Keratinocyte (primary cell): ENCODE results near the gene PLA2G4C.

Experiments
- EZH2 ChIP-seq: IDR thresholded peaks from one replicate; pipeline ENCODE4 v1.6.1; 2012; ENCODE audit warnings: inconsistent platforms, mild to moderate bottlenecking, low read length, moderate library complexity
- TF ChIP-seq, protein P1 (sequence below), 3 experiments: IDR thresholded peaks in 1 of 3; conservative IDR thresholded peaks in 1 of 3; optimal IDR thresholded peaks in 1 of 3; 2 replicates in 2 of 3; 3 replicates in 1 of 3; pipeline versions ENCODE3 to v1.5.1; 2011; ENCODE audit warnings: low read length in 3 of 3, mild to moderate bottlenecking in 3 of 3, moderate library complexity in 2 of 3, control low read depth in 1 of 3, inconsistent platforms in 1 of 3; ENCODE audit not compliant: insufficient read depth in 2 of 3; ENCODE audit errors: extremely low read depth in 1 of 3

DNA sequence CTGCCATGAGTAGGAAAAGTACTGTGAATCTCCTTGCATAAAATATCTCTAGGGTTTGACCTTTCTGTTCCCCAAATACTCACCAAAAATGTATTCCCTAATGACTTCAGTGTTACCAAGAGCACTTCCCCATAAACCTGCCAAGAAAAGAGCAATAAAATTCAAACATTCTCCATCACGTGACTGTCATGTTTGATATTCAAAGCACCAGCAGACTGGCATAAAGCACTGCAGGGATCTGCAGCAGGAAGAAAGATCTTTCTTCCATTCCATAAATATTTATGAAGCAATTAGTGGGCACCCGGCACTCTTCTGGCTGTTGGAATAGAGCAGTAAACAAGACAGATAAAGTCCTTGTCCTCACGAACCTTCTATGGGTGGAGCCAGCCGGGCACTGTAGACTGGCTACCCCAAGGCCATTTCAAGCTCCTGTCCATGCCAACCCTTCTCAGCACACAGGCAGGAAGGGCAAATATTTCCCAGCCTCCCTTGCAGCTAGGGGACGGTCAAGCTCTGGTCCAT, 20.3 kb downstream of the PLA2G4C start:
- TF ChIP-seq, protein P1, sequence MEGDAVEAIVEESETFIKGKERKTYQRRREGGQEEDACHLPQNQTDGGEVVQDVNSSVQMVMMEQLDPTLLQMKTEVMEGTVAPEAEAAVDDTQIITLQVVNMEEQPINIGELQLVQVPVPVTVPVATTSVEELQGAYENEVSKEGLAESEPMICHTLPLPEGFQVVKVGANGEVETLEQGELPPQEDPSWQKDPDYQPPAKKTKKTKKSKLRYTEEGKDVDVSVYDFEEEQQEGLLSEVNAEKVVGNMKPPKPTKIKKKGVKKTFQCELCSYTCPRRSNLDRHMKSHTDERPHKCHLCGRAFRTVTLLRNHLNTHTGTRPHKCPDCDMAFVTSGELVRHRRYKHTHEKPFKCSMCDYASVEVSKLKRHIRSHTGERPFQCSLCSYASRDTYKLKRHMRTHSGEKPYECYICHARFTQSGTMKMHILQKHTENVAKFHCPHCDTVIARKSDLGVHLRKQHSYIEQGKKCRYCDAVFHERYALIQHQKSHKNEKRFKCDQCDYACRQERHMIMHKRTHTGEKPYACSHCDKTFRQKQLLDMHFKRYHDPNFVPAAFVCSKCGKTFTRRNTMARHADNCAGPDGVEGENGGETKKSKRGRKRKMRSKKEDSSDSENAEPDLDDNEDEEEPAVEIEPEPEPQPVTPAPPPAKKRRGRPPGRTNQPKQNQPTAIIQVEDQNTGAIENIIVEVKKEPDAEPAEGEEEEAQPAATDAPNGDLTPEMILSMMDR (optimal IDR thresholded peaks at IDR 0.05 in 1 of 3, IDR thresholded peaks at IDR 0.05 in 1 of 3, conservative IDR thresholded peaks at IDR 0.05 in 1 of 3; ENCODE audit: extremely low read depth in 1 of 3, insufficient read depth in 2 of 3, low read length in 3 of 3) = no peak
- TF ChIP-seq EZH2 = no peak
